Adipocyte (in vitro differentiated cells): ENCODE data around the gene GMCL2.

ENCODE experiments used
- DNase-seq: peaks from one replicate; pipeline ENCODE4 v3.0.0-alpha.2; 2015; ENCODE audit warnings: low read depth
- H3K27me3 ChIP-seq: replicated peaks from 2 replicates; pipeline ENCODE4 v1.7.0; 2013; ENCODE audit warnings: mild to moderate bottlenecking, low read length, moderate library complexity; ENCODE audit not compliant: control insufficient read depth, insufficient read depth
- H3K36me3 ChIP-seq: 2 replicates; pipeline ENCODE4 v1.7.0; 2013; ENCODE audit warnings: low read length, mild to moderate bottlenecking, moderate library complexity; ENCODE audit not compliant: control insufficient read depth, insufficient read depth, severe bottlenecking
- H3K4me1 ChIP-seq: 2 replicates; pipeline ENCODE4 v1.7.0; 2013; ENCODE audit warnings: mild to moderate bottlenecking, low read length, moderate library complexity; ENCODE audit not compliant: control insufficient read depth, insufficient read depth
- H3K4me3 ChIP-seq: 2 replicates; pipeline ENCODE4 v1.7.0; 2013; ENCODE audit warnings: mild to moderate bottlenecking, low read length, moderate library complexity
- H3K9ac ChIP-seq: 2 replicates; pipeline ENCODE4 v1.7.0; 2013; ENCODE audit warnings: mild to moderate bottlenecking, low read length, moderate library complexity
- H3K9me3 ChIP-seq: 2 replicates; pipeline ENCODE4 v1.7.0; 2013; ENCODE audit warnings: mild to moderate bottlenecking, low read length, moderate library complexity; ENCODE audit not compliant: control insufficient read depth

GMCL2 gene

GRCh38 chr5:178176791-178177190 is 10.4 kb downstream of the GMCL2 start:
- Histone ChIP-seq H3K4me3 (no peak overlapping the region), H3K4me1 (no peaks in the 10 kb centered on the region), H3K36me3 (no peaks in the 10 kb centered on the region), H3K9me3 (peaks cover 8% of the 10 kb centered on the region), H3K27me3 (peaks cover 5% of the 10 kb centered on the region), H3K9ac (no peak overlapping the region)
- DNase-seq, result no peak

GRCh38 chr5:178174456-178174855 is 12.7 kb downstream of the GMCL2 start:
- DNase-seq, result no peak
- Histone ChIP-seq H3K27me3 (peaks cover 10% of the 10 kb centered on the region), H3K9me3 (peaks cover 4% of the 10 kb centered on the region), H3K4me3 (no peak overlapping the region), H3K4me1 (no peaks in the 10 kb centered on the region), H3K36me3 (no peaks in the 10 kb centered on the region), H3K9ac (no peak overlapping the region)

- Histone ChIP-seq H3K9me3 (no peaks in the 10 kb centered on the region), H3K4me1 (no peaks in the 10 kb centered on the region), H3K36me3 (no peaks in the 10 kb centered on the region), H3K4me3 (no peak overlapping the region), H3K9ac (no peak overlapping the region), H3K27me3 (peaks cover 20% of the 10 kb centered on the region)
- DNase-seq, result no peak
Observed at GRCh38 chr5:178170455-178170854, 16.7 kb downstream of the GMCL2 start.

GRCh38 chr5:178165581-178165980 is 21.6 kb downstream of the GMCL2 start:
- peaks cover 2% of the 10 kb centered on the region for H3K4me1 ChIP-seq
- DNase-seq, result no peak
- no peak overlapping the region for H3K4me3 ChIP-seq
- no peak overlapping the region for H3K9ac ChIP-seq
- no peaks in the 10 kb centered on the region for H3K36me3 ChIP-seq
- peaks cover 42% of the 10 kb centered on the region for H3K27me3 ChIP-seq
- no peaks in the 10 kb centered on the region for H3K9me3 ChIP-seq

GRCh38 chr5:178163772-178164735 is 23.1 kb downstream of the GMCL2 start:
- Histone ChIP-seq H3K4me3 (no peak overlapping the region), H3K36me3 (no peaks in the 10 kb centered on the region), H3K4me1 (peaks cover 2% of the 10 kb centered on the region), H3K9ac (no peak overlapping the region), H3K9me3 (no peaks in the 10 kb centered on the region), H3K27me3 (peaks cover 40% of the 10 kb centered on the region)
- DNase-seq, result peak; percentile 91

- H3K9ac ChIP-seq, result no peak overlapping the region
- no peaks in the 10 kb centered on the region for H3K36me3 ChIP-seq
- peaks cover 2% of the 10 kb centered on the region for H3K4me1 ChIP-seq
- H3K27me3 ChIP-seq, result peaks cover 42% of the 10 kb centered on the region
- H3K9me3 ChIP-seq, result no peaks in the 10 kb centered on the region
- DNase-seq, result no peak
- no peak overlapping the region for H3K4me3 ChIP-seq
Observed at GRCh38 chr5:178162481-178162880, 24.7 kb downstream of the GMCL2 start.

GRCh38 chr5:178160176-178160575 is 27.0 kb downstream of the GMCL2 start:
- H3K27me3 ChIP-seq, result peaks cover 34% of the 10 kb centered on the region
- no peaks in the 10 kb centered on the region for H3K9me3 ChIP-seq
- H3K4me1 ChIP-seq, result peaks cover 2% of the 10 kb centered on the region
- H3K36me3 ChIP-seq, result no peaks in the 10 kb centered on the region
- no peak overlapping the region for H3K9ac ChIP-seq
- H3K4me3 ChIP-seq, result no peak overlapping the region
- DNase-seq, result no peak

GRCh38 chr5:178155065-178155464 is 32.1 kb downstream of the GMCL2 start:
- Histone ChIP-seq H3K4me1 (peaks cover 23% of the 10 kb centered on the region), H3K27me3 (peaks cover 8% of the 10 kb centered on the region), H3K9ac (no peak overlapping the region), H3K4me3 (no peak overlapping the region), H3K9me3 (no peaks in the 10 kb centered on the region), H3K36me3 (peaks cover 11% of the 10 kb centered on the region)
- no peak for DNase-seq

GRCh38 chr5:178153530-178154340 is 33.4 kb downstream of the GMCL2 start, which contains the start of gene NHP2:
Gene NHP2 (minus strand): TSS chr5:178153885. CDS start chr5:178153817, 68 bp downstream.
- H3K27me3 ChIP-seq, result no peaks in the 10 kb centered on the region
- H3K4me3 ChIP-seq, result peak within 1 kb of the TSS; percentile 85
- H3K9ac ChIP-seq, result peak within 1 kb of the TSS; percentile 87
- no peaks in the 10 kb centered on the region for H3K9me3 ChIP-seq
- peaks cover 24% of the 10 kb centered on the region for H3K36me3 ChIP-seq
- H3K4me1 ChIP-seq, result peaks cover 23% of the 10 kb centered on the region
- peak; percentile 100 for DNase-seq

- Histone ChIP-seq H3K4me3 (peak overlapping the region; percentile 85), H3K36me3 (peaks cover 34% of the 10 kb centered on the region), H3K9me3 (no peaks in the 10 kb centered on the region), H3K9ac (peak overlapping the region; percentile 87), H3K4me1 (peaks cover 23% of the 10 kb centered on the region), H3K27me3 (no peaks in the 10 kb centered on the region)
- peak; percentile 11 for DNase-seq
Observed at GRCh38 chr5:178152491-178153444, 34.4 kb downstream of the GMCL2 start.
